HUES6 (cell line): ENCODE data around the gene PPP1CA.

Experiments
- H3K27ac ChIP-seq: 2 replicates; pipeline ENCODE4 v1.7.0; 2013; ENCODE audit warnings: low read depth, mild to moderate bottlenecking, low read length, inconsistent platforms
- H3K27me3 ChIP-seq: 2 replicates; pipeline ENCODE4 v1.6.1; 2013; ENCODE audit warnings: low read length; ENCODE audit not compliant: control insufficient read depth, insufficient read depth
- H3K36me3 ChIP-seq: 2 replicates; pipeline ENCODE4 v1.6.1; 2013; ENCODE audit warnings: low read length; ENCODE audit not compliant: control insufficient read depth, insufficient read depth
- H3K4me1 ChIP-seq: 2 replicates; pipeline ENCODE4 v1.6.1; 2013; ENCODE audit warnings: low read length; ENCODE audit not compliant: control insufficient read depth, insufficient read depth
- H3K4me3 ChIP-seq: 2 replicates; pipeline ENCODE4 v1.5.1; 2013; ENCODE audit warnings: low read depth, low read length
- H3K9ac ChIP-seq: one replicate; pipeline ENCODE4 v1.6.1; 2013; ENCODE audit warnings: mild to moderate bottlenecking, low read length
- H3K9me3 ChIP-seq: 2 replicates; pipeline ENCODE4 v1.6.1; 2013; ENCODE audit warnings: low read depth, low read length; ENCODE audit not compliant: control insufficient read depth, insufficient read depth

The PPP1CA gene

GRCh38 chr11:67397536-67397935 is 4.1 kb downstream of the PPP1CA start:
- H3K36me3 ChIP-seq = peaks cover 55% of the 10 kb centered on the region
- peaks cover 35% of the 10 kb centered on the region for H3K4me1 ChIP-seq
- no peaks in the 10 kb centered on the region for H3K27me3 ChIP-seq
- H3K9ac ChIP-seq = no peak overlapping the region
- peak overlapping the region; percentile 12; the same call in 1 of the 2 replicates for H3K27ac ChIP-seq
- no peaks in the 10 kb centered on the region for H3K9me3 ChIP-seq
- H3K4me3 ChIP-seq = no peak overlapping the region

- H3K4me3 ChIP-seq = no peak overlapping the region
- peak overlapping the region; percentile 24; the same call in 1 of the 2 replicates for H3K27ac ChIP-seq
These were observed 4.9 kb downstream of the PPP1CA start for GRCh38 chr11:67396587-67397389.

GRCh38 chr11:67396259-67396581 is 5.4 kb downstream of the PPP1CA start:
- H3K27ac ChIP-seq = peak overlapping the region; percentile 24; the same call in 1 of the 2 replicates
- H3K4me3 ChIP-seq = no peak overlapping the region
- peak overlapping the region; percentile 43 for H3K9ac ChIP-seq
- H3K27me3 ChIP-seq = no peaks in the 10 kb centered on the region
- peaks cover 31% of the 10 kb centered on the region for H3K4me1 ChIP-seq
- no peaks in the 10 kb centered on the region for H3K9me3 ChIP-seq
- H3K36me3 ChIP-seq = peaks cover 55% of the 10 kb centered on the region

More at GRCh38 chr11:67396587-67397389, 4.9 kb downstream of the PPP1CA start:
- Histone ChIP-seq H3K27me3 (no peaks in the 10 kb centered on the region), H3K36me3 (peaks cover 55% of the 10 kb centered on the region), H3K4me1 (peaks cover 31% of the 10 kb centered on the region), H3K9ac (peak overlapping the region; percentile 43), H3K9me3 (no peaks in the 10 kb centered on the region)

- Histone ChIP-seq H3K9me3 (no peaks in the 10 kb centered on the region), H3K4me1 (peaks cover 29% of the 10 kb centered on the region), H3K36me3 (peaks cover 55% of the 10 kb centered on the region), H3K9ac (no peak overlapping the region), H3K4me3 (no peak overlapping the region), H3K27ac (0 out of 2 replicates have a peak overlapping the region, but pooled peaks have one; percentile 24), H3K27me3 (no peaks in the 10 kb centered on the region)
These were observed 6.0 kb downstream of the PPP1CA start for GRCh38 chr11:67395555-67396258.

- H3K27me3 ChIP-seq = no peaks in the 10 kb centered on the region
- no peaks in the 10 kb centered on the region for H3K9me3 ChIP-seq
- no peak overlapping the region for H3K27ac ChIP-seq
- H3K4me3 ChIP-seq = no peak overlapping the region
- H3K36me3 ChIP-seq = peaks cover 41% of the 10 kb centered on the region
- H3K4me1 ChIP-seq = peaks cover 26% of the 10 kb centered on the region
- no peak overlapping the region for H3K9ac ChIP-seq
These were observed 7.7 kb downstream of the PPP1CA start for GRCh38 chr11:67393990-67394389.

GRCh38 chr11:67393437-67393836 is 8.2 kb downstream of the PPP1CA start:
- H3K36me3 ChIP-seq = peaks cover 36% of the 10 kb centered on the region
- H3K9ac ChIP-seq = no peak overlapping the region
- peaks cover 26% of the 10 kb centered on the region for H3K4me1 ChIP-seq

GRCh38 chr11:67392183-67392715 is 9.4 kb downstream of the PPP1CA start:
- Histone ChIP-seq H3K36me3 (peaks cover 24% of the 10 kb centered on the region), H3K4me1 (peaks cover 24% of the 10 kb centered on the region), H3K27ac (no peak overlapping the region)

More at GRCh38 chr11:67393437-67393836, 8.2 kb downstream of the PPP1CA start:
- H3K27ac ChIP-seq = no peak overlapping the region
- H3K4me3 ChIP-seq = no peak overlapping the region
- H3K27me3 ChIP-seq = no peaks in the 10 kb centered on the region
- H3K9me3 ChIP-seq = no peaks in the 10 kb centered on the region

GRCh38 chr11:67391304-67392182 is 10.1 kb downstream of the PPP1CA start, which contains the start of gene RAD9A:
Gene RAD9A (plus strand): TSS chr11:67391986. CDS start chr11:67392045, 59 bp downstream.
- Histone ChIP-seq H3K9me3 (no peaks in the 10 kb centered on the region), H3K36me3 (peaks cover 22% of the 10 kb centered on the region), H3K4me1 (peaks cover 28% of the 10 kb centered on the region), H3K9ac (peak within 1 kb of the TSS; percentile 92), H3K27ac (peak within 1 kb of the TSS; percentile 84; the same call in 1 of the 2 replicates), H3K4me3 (peak within 1 kb of the TSS; percentile 93), H3K27me3 (no peaks in the 10 kb centered on the region)

More at GRCh38 chr11:67392183-67392715, 9.4 kb downstream of the PPP1CA start:
- Histone ChIP-seq H3K9me3 (no peaks in the 10 kb centered on the region), H3K4me3 (peak overlapping the region; percentile 93), H3K9ac (peak overlapping the region; percentile 86), H3K27me3 (no peaks in the 10 kb centered on the region)

GRCh38 chr11:67390947-67391303 is 10.7 kb downstream of the PPP1CA start:
- H3K36me3 ChIP-seq = peaks cover 17% of the 10 kb centered on the region
- H3K9me3 ChIP-seq = no peaks in the 10 kb centered on the region
- peak overlapping the region; percentile 93 for H3K4me3 ChIP-seq
- 0 out of 2 replicates have a peak overlapping the region, but pooled peaks have one; percentile 84 for H3K27ac ChIP-seq
- peak overlapping the region; percentile 92 for H3K9ac ChIP-seq
- H3K4me1 ChIP-seq = peaks cover 22% of the 10 kb centered on the region
- no peaks in the 10 kb centered on the region for H3K27me3 ChIP-seq

- Histone ChIP-seq H3K36me3 (peaks cover 8% of the 10 kb centered on the region), H3K27ac (no peak overlapping the region), H3K9me3 (no peaks in the 10 kb centered on the region), H3K4me1 (peaks cover 20% of the 10 kb centered on the region), H3K4me3 (no peak overlapping the region), H3K27me3 (peaks cover 8% of the 10 kb centered on the region; the same call in 1 of the 2 replicates), H3K9ac (no peak overlapping the region)
These were observed 12.2 kb downstream of the PPP1CA start for GRCh38 chr11:67389477-67389876.
